Measurements from ENCODE around the gene ACP2.

Gene ACP2

DNA sequence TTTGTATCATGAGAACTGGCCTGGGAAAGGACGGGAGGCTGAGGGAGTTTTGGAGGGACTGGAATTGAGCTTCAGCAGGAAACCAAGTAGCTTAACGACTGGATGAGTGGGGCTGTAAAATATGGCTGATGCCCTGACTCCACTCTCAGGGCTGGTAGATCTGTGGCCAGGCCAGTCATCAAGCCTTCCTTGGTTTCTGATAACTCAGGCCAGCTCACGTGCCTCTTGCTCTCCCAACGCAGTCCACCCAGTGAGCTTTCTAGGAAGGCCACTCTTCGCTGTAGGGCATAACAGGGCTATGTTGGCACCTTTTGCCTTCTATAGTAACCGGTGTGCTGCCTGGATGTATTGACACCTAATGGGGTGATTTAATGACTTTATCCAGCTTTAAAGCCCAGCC lies 15.5 kb upstream of the ACP2 start:
- CTCF ChIA-PET, result interaction anchor here (0.6 to 1.9 kb wide), 7 partner anchors 16 to 775 kb away, joined by 3 to 6 read pairs (median 4); partner anchors contain the start of gene ARFGAP2
- TF ChIP-seq ZNF660 (tag by site-specific recombination; IDR thresholded peaks at IDR 0.05), result no peak
- TF ChIP-seq, protein P1, sequence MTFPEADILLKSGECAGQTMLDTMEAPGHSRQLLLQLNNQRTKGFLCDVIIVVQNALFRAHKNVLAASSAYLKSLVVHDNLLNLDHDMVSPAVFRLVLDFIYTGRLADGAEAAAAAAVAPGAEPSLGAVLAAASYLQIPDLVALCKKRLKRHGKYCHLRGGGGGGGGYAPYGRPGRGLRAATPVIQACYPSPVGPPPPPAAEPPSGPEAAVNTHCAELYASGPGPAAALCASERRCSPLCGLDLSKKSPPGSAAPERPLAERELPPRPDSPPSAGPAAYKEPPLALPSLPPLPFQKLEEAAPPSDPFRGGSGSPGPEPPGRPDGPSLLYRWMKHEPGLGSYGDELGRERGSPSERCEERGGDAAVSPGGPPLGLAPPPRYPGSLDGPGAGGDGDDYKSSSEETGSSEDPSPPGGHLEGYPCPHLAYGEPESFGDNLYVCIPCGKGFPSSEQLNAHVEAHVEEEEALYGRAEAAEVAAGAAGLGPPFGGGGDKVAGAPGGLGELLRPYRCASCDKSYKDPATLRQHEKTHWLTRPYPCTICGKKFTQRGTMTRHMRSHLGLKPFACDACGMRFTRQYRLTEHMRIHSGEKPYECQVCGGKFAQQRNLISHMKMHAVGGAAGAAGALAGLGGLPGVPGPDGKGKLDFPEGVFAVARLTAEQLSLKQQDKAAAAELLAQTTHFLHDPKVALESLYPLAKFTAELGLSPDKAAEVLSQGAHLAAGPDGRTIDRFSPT (tag by site-specific recombination; IDR thresholded peaks at IDR 0.05), result no peak
- no peak for TF ChIP-seq ZNF837 (tag by site-specific recombination; IDR thresholded peaks at IDR 0.05)
- no peak for TF ChIP-seq TCF7L2 (IDR thresholded peaks at IDR 0.05; ENCODE audit: borderline replicate concordance, low read depth, low read length)
- no peak for TF ChIP-seq ZNF184 (tag by site-specific recombination; IDR thresholded peaks at IDR 0.05)
- TF ChIP-seq ZNF518A (tag by site-specific recombination; conservative IDR thresholded peaks at IDR 0.05; ENCODE audit: low read depth), result no peak
- TF ChIP-seq ATF2 (tag by site-specific recombination; IDR thresholded peaks at IDR 0.05; ENCODE audit: low read depth), result no peak
- TF ChIP-seq ZNF670 (tag by site-specific recombination; IDR thresholded peaks at IDR 0.05; ENCODE audit: low read depth), result no peak
- no peak for TF ChIP-seq ZBTB11 (tag by site-specific recombination; conservative IDR thresholded peaks at IDR 0.05; ENCODE audit: low read depth)
- TF ChIP-seq ZNF548 (tag by site-specific recombination; IDR thresholded peaks at IDR 0.05), result no peak
- TF ChIP-seq INSM2 (tag by site-specific recombination; IDR thresholded peaks at IDR 0.05), result no peak
- no peak for TF ChIP-seq ZNF514 (tag by site-specific recombination; IDR thresholded peaks at IDR 0.05)

More for the DNA sequence above, 15.5 kb upstream of the ACP2 start:
- Histone ChIP-seq H3K36me3 (ENCODE audit: control insufficient read depth in 2 of 2, insufficient read depth in 1 of 2, low read length in 2 of 2) (peaks cover 0 to 6% of the 10 kb centered on the region in 2 experiments; a peak in 1 of 3 replicates), H3K27ac (ENCODE audit: extremely low read depth, low read depth, low read length) (no peak overlapping the region), H3K4me3 (ENCODE audit: low read depth, low read length) (no peak overlapping the region), H3K4me1 (ENCODE audit: control insufficient read depth, insufficient read depth, low read length) (no peaks in the 10 kb centered on the region), H3K9me3 (ENCODE audit: control insufficient read depth, insufficient read depth, low read depth, low read length) (no peaks in the 10 kb centered on the region)
- POLR2A ChIA-PET, result interaction anchor here (0.6 to 1.1 kb wide), 2 partner anchors 12 to 16 kb away, joined by 3 to 7 read pairs; partner anchors contain the start of gene ACP2
